Adipocyte (in vitro differentiated cells): Measurements from ENCODE around the gene STUM.
"Not testable (repeated sequence)": the region's sequence is repeated elsewhere in the genome, so short reads cannot be mapped to it uniquely, and the experiment has no call there.

Experiments
- DNase-seq: peaks from one replicate; pipeline ENCODE4 v3.0.0-alpha.2; 2015; ENCODE audit warnings: low read depth
- H3K27me3 ChIP-seq: replicated peaks from 2 replicates; pipeline ENCODE4 v1.7.0; 2013; ENCODE audit warnings: mild to moderate bottlenecking, low read length, moderate library complexity; ENCODE audit not compliant: control insufficient read depth, insufficient read depth
- H3K36me3 ChIP-seq: 2 replicates; pipeline ENCODE4 v1.7.0; 2013; ENCODE audit warnings: low read length, mild to moderate bottlenecking, moderate library complexity; ENCODE audit not compliant: control insufficient read depth, insufficient read depth, severe bottlenecking
- H3K4me1 ChIP-seq: 2 replicates; pipeline ENCODE4 v1.7.0; 2013; ENCODE audit warnings: mild to moderate bottlenecking, low read length, moderate library complexity; ENCODE audit not compliant: control insufficient read depth, insufficient read depth
- H3K4me3 ChIP-seq: 2 replicates; pipeline ENCODE4 v1.7.0; 2013; ENCODE audit warnings: mild to moderate bottlenecking, low read length, moderate library complexity
- H3K9ac ChIP-seq: 2 replicates; pipeline ENCODE4 v1.7.0; 2013; ENCODE audit warnings: mild to moderate bottlenecking, low read length, moderate library complexity
- H3K9me3 ChIP-seq: 2 replicates; pipeline ENCODE4 v1.7.0; 2013; ENCODE audit warnings: mild to moderate bottlenecking, low read length, moderate library complexity; ENCODE audit not compliant: control insufficient read depth

STUM gene

GRCh38 chr1:226586650-226587422 is 38.3 kb downstream of the STUM start:
- Histone ChIP-seq H3K4me3 (no peak overlapping the region), H3K4me1 (peaks cover 16% of the 10 kb centered on the region), H3K9ac (no peak overlapping the region), H3K27me3 (peaks cover 9% of the 10 kb centered on the region), H3K9me3 (no peaks in the 10 kb centered on the region), H3K36me3 (no peaks in the 10 kb centered on the region)
- no peak for DNase-seq

GRCh38 chr1:226588484-226588883 is 39.9 kb downstream of the STUM start:
- Histone ChIP-seq H3K27me3 (peaks cover 15% of the 10 kb centered on the region), H3K4me1 (peaks cover 16% of the 10 kb centered on the region), H3K9me3 (no peaks in the 10 kb centered on the region), H3K9ac (peak overlapping the region; percentile 24), H3K4me3 (no peak overlapping the region), H3K36me3 (no peaks in the 10 kb centered on the region)
- DNase-seq: peak; percentile 42

GRCh38 chr1:226589008-226589733 is 40.6 kb downstream of the STUM start:
- no peak overlapping the region for H3K9ac ChIP-seq
- H3K9me3 ChIP-seq: no peaks in the 10 kb centered on the region
- H3K27me3 ChIP-seq: peaks cover 22% of the 10 kb centered on the region
- peaks cover 16% of the 10 kb centered on the region for H3K4me1 ChIP-seq
- no peaks in the 10 kb centered on the region for H3K36me3 ChIP-seq
- no peak overlapping the region for H3K4me3 ChIP-seq
- peak; percentile 5 for DNase-seq

- H3K9ac ChIP-seq: no peak overlapping the region
- no peaks in the 10 kb centered on the region for H3K36me3 ChIP-seq
- H3K9me3 ChIP-seq: peaks cover 4% of the 10 kb centered on the region
- peaks cover 21% of the 10 kb centered on the region for H3K27me3 ChIP-seq
- DNase-seq: no peak
- no peak overlapping the region for H3K4me3 ChIP-seq
- peaks cover 16% of the 10 kb centered on the region for H3K4me1 ChIP-seq
Observed at GRCh38 chr1:226590614-226591013, 42.0 kb downstream of the STUM start.

- Histone ChIP-seq H3K4me1 (peaks cover 8% of the 10 kb centered on the region), H3K4me3 (no peak overlapping the region), H3K9ac (no peak overlapping the region), H3K27me3 (peaks cover 37% of the 10 kb centered on the region), H3K36me3 (no peaks in the 10 kb centered on the region), H3K9me3 (peaks cover 8% of the 10 kb centered on the region)
- DNase-seq: no peak
Observed at GRCh38 chr1:226593541-226593940, 45.0 kb downstream of the STUM start.

GRCh38 chr1:226596531-226597165 is 48.1 kb downstream of the STUM start:
- DNase-seq: no peak
- peaks cover 8% of the 10 kb centered on the region for H3K9me3 ChIP-seq

GRCh38 chr1:226597616-226598454 is 49.3 kb downstream of the STUM start:
- Histone ChIP-seq H3K4me1 (peaks cover 9% of the 10 kb centered on the region), H3K4me3 (no peak overlapping the region), H3K27me3 (peaks cover 32% of the 10 kb centered on the region)

More at GRCh38 chr1:226596531-226597165, 48.1 kb downstream of the STUM start:
- H3K4me1 ChIP-seq: no peaks in the 10 kb centered on the region
- H3K4me3 ChIP-seq: no peak overlapping the region
- H3K27me3 ChIP-seq: peaks cover 37% of the 10 kb centered on the region
- H3K36me3 ChIP-seq: no peaks in the 10 kb centered on the region
- no peak overlapping the region for H3K9ac ChIP-seq

GRCh38 chr1:226598455-226598849 is 49.9 kb downstream of the STUM start:
- no peak overlapping the region for H3K9ac ChIP-seq

More at GRCh38 chr1:226597616-226598454, 49.3 kb downstream of the STUM start:
- Histone ChIP-seq H3K36me3 (no peaks in the 10 kb centered on the region), H3K9me3 (peaks cover 8% of the 10 kb centered on the region), H3K9ac (no peak overlapping the region)
- no peak for DNase-seq

GRCh38 chr1:226598955-226599354 is 50.4 kb downstream of the STUM start:
- H3K9ac ChIP-seq, H3K4me3 ChIP-seq, DNase-seq, H3K9me3 ChIP-seq, H3K36me3 ChIP-seq: not testable (repeated sequence)
- peaks cover 27% of the 10 kb centered on the region for H3K27me3 ChIP-seq
- peaks cover 20% of the 10 kb centered on the region for H3K4me1 ChIP-seq

More at GRCh38 chr1:226598455-226598849, 49.9 kb downstream of the STUM start:
- Histone ChIP-seq H3K27me3 (peaks cover 32% of the 10 kb centered on the region), H3K4me1 (peaks cover 15% of the 10 kb centered on the region), H3K9me3 (peaks cover 8% of the 10 kb centered on the region), H3K4me3 (no peak overlapping the region), H3K36me3 (no peaks in the 10 kb centered on the region)
- DNase-seq: no peak

- no peak for DNase-seq
- Histone ChIP-seq H3K36me3 (no peaks in the 10 kb centered on the region), H3K4me1 (peaks cover 28% of the 10 kb centered on the region), H3K9me3 (peaks cover 8% of the 10 kb centered on the region), H3K9ac (no peak overlapping the region), H3K4me3 (no peak overlapping the region), H3K27me3 (peaks cover 22% of the 10 kb centered on the region)
Observed at GRCh38 chr1:226599636-226600238, 51.2 kb downstream of the STUM start.
